HG02885 (cell line): ENCODE data around the gene ASB18.

Source experiments
- ATAC-seq: cut with Tn5 transposase; IDR thresholded peaks from one replicate; pipeline ENCODE4 v1.9.1; 2021; ENCODE audit warnings: mild to moderate bottlenecking; ENCODE audit not compliant: unreplicated experiment, poor library complexity

The ASB18 gene

DNA sequence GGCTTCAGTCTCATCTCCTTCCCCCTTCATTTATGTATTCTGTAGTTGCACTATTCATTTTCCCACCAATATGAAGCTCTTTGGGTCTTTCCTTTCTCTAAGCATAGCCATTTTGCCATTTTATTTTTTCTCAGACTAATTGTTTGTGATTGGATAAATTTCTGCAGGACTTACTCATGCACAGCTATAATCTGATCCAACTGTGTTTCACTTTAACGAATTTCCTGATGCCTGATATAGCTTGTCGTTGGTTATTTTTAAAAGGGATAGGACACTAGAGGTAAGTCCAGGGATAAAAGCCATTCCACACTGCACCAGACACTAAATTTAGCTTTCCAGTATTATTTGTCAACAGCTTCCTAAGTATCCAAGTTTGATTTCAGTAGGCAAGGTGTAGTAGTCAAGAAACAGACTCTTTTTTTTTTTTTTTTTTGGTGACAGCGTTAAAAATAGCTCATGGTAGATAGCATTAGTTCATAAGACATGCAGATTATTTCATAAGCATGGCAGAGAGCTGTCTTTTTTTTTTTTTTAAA, 17.4 kb downstream of the ASB18 start:
- ATAC-seq: no peak

DNA sequence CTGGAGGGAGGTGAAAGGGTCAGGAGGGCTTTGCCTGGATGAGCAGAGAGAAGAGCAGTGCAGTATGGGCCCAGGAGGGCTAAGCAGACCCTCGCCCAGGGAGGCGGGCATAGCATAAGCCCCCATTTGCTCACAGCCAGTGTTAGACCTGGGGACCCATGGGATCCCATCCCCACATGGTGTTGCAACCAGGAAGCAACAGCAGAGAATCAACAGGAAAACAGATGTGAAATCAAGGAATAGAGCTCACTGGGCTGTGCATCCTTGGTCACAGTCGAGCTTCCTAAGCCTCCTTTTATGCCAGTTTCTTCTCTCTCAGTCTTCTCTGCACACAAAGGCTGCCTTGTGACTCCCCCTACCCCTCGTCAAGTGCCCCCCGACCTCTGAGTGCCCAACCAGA, 19.9 kb downstream of the ASB18 start:
- ATAC-seq: no peak

DNA sequence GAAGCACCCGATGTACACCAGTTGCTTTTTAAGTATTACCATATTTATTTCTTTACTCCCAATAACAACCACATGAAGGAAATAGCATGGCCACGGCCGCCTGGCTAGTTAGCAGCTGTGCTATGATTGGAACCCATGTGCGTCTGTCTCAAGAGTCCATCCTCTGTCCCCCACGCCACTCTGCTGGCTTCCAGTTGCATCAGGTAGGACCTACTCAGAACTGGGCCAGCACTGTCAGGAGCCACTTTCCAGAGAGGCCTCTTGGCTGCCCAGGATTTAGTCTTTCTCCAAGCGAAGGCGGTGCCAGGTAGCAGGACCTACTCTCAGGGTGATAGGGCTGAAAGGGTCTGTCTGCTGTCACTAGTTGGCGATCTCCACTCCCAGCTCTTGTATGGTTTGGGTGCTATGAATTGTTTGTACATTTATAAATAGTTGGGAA, 22.1 kb downstream of the ASB18 start:
- ATAC-seq: no peak

GRCh38 chr2:236241181-236242056, 22.8 kb downstream of the ASB18 start:
- no peak for ATAC-seq

DNA sequence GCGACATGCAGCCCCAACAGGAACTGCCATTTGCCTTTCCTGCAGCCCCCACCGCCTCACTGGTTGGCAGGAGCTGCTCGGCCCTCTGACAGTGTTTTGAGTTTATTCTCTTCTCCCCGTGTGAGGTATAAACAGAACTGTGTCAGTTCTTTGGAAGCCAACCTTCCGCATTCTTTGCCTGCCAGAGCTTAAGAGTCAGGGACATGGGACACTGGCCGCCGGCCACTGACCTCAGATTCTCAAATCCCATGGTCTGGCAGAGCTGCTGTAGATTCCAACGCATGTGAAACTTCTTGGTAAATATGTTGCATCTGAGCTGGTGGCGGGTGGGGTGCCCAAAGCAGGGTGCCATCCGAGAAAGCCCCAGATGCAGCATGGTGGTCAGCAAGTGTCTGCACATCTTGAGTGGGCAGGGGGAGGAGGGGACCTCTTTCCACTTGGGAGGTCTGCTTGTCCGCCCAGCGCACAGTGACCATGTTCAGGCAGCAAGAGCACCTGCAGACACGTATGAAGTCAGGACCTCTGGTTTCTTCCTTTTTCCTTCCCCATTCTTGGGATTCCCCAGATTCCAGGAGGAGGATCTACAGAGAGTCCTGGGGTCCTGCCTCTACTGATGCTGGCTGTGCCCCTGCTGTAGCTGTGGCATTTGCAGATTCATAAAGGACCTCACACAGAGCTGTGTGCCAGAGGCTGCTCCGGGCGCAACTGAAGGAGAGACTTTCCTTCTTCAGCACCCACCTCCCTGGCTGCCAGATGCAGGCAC, 23.8 kb downstream of the ASB18 start:
- ATAC-seq: no peak

- ATAC-seq: no peak
Measured at GRCh38 chr2:236239276-236240065, 24.7 kb downstream of the ASB18 start.

DNA sequence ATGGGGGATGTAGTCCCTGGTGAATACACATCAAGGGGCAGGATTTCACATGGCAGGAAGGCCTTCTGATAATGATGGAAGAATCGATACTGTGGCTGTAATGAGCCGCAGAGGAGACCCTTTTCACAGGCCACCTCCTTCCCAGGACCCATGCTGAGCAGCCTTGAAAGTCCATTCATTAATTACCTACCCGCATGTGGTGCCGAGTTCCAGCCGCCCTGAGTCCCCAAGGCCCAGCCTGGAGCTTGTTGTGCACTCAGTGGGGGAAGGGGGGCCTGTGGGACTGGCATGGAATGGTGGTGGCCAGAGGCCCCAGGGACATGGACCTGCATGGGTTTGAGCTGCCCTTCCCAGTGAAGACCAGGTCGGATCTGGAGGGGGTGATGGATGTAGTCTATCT, 25.5 kb downstream of the ASB18 start:
- ATAC-seq: no peak

DNA sequence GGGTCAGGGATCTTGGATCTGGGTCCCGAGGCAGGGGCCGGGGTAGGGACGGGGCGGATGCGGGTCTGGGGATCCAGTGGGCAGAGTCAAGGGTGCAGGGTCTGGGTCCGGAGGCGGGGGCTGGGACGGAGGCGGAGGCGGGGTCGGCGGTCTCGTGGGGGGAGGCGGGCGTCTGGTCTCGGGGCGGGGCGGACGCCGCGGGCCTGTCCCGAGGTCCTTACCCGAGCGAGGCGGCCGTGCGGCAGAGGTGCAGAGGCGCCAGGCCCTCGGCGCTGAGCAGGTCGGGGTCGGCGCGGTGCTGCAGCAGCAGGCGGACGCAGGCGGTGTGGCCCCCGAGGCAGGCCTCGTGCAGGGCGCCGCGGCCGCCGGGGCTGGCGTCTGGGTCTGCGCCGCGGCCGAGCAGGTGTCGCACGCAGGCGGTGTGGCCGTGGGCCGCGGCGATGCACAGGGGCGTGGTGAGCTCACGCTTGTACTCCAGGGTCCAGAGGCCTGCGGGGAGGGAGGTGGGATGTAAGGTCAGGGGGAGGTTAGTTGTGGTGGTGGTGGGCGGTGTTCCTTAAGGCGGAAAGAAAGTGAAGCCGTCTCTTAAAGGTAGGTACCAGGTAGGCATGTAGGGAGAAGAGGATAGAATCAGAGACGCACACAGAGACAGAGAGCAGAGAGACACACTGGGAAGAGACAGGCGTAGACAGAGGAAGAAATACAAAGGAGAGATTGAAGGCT, 26.6 kb downstream of the ASB18 start:
- no peak for ATAC-seq

DNA sequence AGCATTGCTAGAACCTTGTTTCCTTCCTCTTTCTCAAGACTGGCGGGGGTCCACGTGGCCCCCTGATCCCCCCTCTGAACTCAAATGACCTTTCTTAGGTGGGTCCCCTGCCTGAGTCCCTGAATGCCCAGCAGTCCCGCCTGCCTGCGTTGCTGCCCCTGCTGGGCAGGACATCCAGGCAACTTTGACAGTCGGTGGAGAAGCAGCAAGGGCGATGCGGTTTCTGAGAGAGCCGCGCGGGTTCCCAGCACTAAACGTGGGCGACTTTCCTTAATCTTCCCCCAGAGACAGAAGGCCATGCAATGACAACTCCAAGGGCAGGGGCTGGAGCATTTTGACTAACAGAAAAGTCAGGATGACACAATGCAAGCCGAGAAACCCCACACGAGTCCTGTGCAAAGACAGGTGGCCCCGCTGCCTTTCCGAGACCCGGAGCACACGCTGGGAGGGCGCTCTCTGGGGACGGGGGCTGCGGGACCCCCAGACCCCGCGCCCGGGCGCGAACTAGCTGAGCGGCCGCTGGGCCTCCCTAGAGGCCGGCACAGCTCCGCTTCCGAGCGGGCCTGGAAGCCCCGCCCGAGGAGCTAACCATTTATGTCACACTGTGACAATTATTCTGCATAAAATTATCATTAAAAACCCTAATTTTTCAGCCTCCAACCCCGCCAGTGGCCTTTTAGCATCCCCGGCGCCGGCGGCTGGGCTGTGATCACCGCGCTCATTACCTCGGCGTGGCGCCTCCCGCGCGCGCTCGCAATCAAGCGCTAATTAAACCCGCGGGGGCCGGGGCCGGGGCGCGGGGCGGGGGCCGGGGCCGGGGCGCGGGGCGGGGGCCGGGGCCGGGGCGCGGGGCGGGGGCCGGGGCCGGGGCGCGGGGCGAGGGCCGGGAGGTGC, 27.4 kb downstream of the ASB18 start:
- no peak for ATAC-seq

DNA sequence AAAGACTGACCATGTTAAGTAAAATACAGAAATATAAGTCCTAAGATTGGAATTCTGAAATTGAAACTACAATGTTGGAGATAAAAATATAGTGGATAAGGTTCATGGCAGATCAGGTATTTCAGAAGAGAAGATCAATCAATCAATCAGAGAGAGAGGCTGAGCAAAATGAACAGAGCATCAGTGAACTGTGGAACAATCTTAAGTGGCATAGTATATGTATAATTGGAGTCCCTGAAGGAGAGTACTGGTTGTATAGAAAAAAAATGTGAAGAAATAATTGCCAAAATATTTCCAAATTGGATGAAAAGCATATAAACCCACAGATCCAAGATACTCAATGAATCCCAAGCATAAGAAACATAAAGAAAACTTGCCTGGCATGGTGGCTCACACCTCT, 35.0 kb downstream of the ASB18 start:
- no peak for ATAC-seq

DNA sequence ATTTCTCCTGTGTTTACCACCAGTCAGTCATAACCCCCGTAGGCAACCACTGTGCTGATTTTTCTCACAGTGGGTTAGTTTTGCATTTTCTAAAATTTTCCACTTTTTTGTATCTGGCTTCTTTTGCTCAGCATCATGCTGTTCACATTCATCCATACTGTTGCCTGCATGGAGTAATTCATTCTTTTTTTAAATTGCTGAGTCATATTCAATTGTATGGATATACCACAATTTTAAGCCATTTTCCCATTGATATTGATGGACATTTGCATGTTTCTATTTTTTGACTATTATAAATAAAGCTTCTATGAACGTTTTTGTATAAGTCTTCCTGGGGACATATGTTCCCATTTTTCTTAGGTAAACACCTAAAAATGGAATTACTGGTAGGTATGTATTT, 40.5 kb downstream of the ASB18 start:
- ATAC-seq: no peak

DNA sequence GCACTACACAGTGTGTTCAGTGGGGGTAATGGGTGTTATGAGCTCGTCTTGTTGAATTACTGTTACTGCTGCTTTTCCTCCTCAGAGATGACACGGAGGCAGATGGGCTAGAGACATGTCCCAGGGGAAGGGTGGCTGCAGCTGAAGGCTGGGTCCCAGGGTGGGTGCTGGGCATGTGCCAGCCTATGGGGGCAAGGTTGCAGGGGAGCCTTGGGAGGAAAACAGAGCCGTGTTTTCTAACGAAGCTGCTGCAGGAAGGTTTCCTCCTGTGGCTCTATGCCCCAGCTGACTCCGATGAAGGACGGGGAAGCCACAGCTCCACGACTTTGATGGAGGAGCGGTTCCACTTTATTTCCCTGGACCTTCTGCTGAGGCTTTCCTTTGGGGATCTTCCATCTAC, 42.4 kb downstream of the ASB18 start:
- ATAC-seq: no peak

DNA sequence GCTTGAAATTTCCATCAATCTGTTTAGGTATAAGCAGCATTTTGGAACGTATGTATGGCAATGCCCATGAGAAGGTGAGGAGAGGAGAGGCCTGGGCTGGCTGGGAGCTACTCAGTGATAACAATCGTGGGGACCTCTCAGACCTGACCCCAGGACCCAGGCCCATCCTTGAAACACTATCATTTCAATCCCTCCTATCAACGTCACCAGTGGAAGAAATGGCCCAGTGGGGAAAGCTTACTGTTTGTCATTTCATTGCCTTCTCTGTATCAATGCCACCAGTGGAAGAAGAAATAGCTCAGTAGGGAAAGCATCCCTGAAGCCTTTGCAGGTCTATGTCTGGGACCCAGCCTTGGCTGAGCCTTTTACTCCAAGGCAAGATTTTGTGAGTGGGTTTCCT, 44.8 kb downstream of the ASB18 start:
- no peak for ATAC-seq

GRCh38 chr2:236217926-236218325, 46.3 kb downstream of the ASB18 start:
- ATAC-seq: no peak

DNA sequence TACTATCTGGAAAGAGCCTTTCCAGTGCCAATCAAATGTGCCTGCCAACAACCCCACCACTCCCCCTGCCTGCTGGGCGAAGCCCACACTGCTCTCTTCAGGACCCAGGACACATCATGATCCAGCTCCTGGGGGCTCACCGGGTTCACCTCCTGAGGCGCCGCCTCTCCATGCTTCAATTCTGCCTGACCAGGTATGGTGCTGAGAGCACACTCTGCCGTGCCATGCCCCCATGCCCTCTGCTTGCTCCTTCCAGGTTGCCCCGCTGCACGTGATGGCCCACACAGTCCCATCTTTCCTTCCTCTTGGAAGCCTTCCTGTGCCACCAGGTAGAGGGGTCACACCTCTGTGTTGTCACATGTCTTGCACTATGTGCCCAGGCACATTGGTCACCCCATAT, 47.5 kb downstream of the ASB18 start:
- ATAC-seq: no peak

- ATAC-seq: no peak
Measured at GRCh38 chr2:236215761-236216333, 48.4 kb downstream of the ASB18 start.

DNA sequence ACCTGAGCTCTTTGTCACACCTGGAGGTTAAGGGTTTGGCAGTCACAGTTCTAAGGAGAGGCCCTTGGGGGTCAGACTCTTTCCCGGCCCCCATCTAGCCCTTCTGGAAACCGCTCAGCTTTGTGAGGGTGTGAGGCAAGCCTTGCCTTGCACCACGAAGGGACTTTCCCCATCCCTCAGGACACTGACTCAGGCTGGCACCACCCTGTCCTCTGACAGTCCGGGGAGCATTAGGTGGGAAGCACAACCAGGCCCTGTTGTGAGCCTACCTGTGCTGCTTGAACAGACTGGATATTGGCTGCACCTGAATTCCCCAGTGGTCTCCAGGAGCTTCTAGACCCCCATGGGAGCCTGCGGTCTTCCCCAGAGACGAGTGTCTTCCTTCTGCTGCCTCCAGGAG, 49.0 kb downstream of the ASB18 start:
- ATAC-seq: no peak

- no peak for ATAC-seq
Measured at GRCh38 chr2:236214376-236214995, 49.7 kb downstream of the ASB18 start.
